GM21423 (cell line): ENCODE measurements around the gene SMIM10L2A.
A peak's percentile ranks its signal among the peaks of the same experiment; 100 is the strongest.
"Not testable (repeated sequence)": the region's sequence is repeated elsewhere in the genome, so short reads cannot be mapped to it uniquely, and the experiment has no call there.

Source experiments
- ATAC-seq: cut with Tn5 transposase; IDR thresholded peaks from one replicate; pipeline ENCODE4 v1.9.1; 2021; ENCODE audit warnings: mild to moderate bottlenecking, moderate library complexity; ENCODE audit not compliant: unreplicated experiment

SMIM10L2A gene

GRCh38 chrX:135421932-135422809, at the start of gene SMIM10L2A:
TSS of gene SMIM10L2A (plus strand) at chrX:135421944. CDS start at chrX:135422132, 188 bp downstream.
- ATAC-seq, result peak; percentile 44

DNA sequence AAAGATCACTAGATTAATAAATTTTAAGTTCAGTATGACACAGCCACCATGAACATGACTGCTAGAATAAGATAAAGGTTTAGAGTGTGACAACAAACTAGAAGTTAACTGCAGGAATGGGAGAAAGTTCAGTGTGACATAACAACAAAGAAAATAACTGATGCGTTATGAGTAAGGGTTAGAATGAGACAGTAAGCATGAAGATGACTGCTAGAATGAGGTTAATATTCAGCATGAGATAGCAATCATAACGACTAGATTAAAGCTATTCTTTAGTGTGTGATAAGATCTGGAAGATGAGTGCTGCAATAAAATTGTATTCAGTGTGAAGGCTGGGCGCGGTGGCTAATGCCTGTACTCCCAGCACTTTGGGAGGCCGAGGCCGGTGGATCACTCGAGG, 48.4 kb upstream of the SMIM10L2A start:
- no peak for ATAC-seq

- no peak for ATAC-seq
These were observed 39.5 kb upstream of the SMIM10L2A start for GRCh38 chrX:135382260-135382659.

GRCh38 chrX:135383249-135383648, 38.5 kb upstream of the SMIM10L2A start:
- ATAC-seq, result no peak

GRCh38 chrX:135384161-135384836, 37.4 kb upstream of the SMIM10L2A start:
- peak; percentile 52 for ATAC-seq

DNA sequence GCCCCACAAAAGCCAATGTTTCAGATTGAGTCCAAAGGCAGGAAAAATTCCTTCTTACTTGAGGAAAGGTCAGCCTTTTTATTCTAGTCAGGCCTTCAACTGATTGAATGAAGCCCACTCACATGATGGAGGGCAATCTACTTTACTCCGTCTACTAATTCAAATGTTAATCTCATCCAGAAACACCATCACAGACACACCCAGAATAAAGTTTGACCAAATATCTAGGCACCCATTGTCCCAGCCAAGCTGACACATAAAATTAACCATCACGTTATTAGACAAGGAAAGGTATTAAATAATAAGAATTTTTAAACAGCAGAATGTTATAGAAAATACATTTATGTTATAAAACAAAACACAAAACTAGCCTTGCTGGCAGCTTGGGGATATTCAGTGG, 32.9 kb upstream of the SMIM10L2A start:
- no peak for ATAC-seq

GRCh38 chrX:135389243-135389642, 32.5 kb upstream of the SMIM10L2A start:
- ATAC-seq, result no peak

DNA sequence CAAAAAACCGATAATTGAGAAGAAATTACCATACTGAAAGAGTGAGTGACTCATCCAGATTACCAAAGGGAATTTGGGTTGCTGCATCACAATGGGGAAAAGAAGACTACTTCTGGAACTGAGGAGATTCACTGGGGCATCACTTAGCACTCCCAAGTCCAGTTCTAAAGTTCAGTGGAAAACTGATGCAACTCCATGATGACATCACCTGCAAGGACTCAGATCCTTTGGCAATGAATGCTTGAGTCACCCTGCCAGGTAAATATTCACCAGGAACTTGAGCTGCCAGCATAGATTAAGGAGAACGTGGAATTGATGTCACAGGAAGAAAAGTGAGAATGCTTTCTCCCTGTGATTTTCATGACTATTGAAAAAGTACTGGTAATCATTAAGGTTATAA, 32.0 kb upstream of the SMIM10L2A start:
- ATAC-seq, result no peak

GRCh38 chrX:135391734-135392133, 30.0 kb upstream of the SMIM10L2A start:
- ATAC-seq, result no peak

DNA sequence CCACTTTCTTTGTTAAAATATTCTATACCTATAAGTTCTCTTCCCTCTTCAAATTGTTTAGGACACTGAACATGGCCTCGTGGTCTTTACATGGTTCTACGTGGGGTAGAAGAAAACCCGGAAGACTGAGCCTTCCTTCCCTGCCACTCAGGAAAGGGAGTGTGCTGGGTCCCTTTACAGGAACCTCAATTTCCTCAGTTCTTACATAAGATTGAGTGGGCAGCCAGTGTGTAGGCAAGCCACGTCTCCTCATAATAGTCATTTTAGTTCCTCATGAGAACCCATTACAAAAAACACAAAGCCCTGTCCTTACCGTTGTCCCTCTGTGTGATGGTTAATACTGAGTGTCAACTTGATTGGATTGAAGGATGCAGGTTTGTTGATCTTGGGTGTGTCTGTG, 28.7 kb upstream of the SMIM10L2A start:
- no peak for ATAC-seq

DNA sequence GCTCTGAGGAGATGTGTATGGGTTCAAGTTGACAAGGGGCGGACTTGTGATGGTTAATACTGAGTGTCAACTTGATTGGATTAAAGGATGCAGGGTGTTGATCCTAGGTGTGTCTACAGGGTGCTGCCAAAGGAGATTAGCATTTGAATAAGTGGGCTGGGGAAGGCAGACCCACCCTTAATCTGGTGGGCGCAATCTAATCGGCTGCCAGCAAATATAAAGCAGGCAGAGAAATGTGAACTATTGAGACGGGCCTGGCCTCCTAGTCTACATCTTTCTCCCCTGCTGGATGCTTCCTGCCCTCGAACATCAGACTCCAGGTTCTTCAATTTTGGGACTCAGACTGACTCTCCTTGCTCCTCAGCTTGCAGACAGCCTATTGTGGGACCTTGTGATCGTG, 26.7 kb upstream of the SMIM10L2A start:
- ATAC-seq, result no peak

- ATAC-seq, result no peak
These were observed 25.6 kb upstream of the SMIM10L2A start for GRCh38 chrX:135396109-135396508.

DNA sequence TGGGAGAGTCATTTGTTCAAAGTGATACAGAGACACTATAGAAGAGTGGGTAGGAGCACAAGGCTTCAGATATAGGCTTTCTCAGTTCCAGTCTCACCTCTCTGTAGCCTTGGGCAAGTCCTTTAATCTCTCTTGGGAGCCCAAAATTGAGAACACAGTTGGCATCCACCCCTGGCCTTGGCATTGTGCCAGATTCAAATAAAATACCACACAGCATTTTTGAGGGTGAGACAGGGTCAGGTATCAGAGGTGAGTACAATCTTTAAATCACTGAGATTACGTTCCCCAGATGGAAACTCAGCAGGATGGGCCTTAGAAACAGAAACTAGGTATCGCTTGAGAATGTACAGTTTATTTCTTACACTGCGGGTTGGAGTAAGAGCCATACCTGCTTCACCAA, 25.2 kb upstream of the SMIM10L2A start:
- ATAC-seq, result no peak

- no peak for ATAC-seq
These were observed 24.1 kb upstream of the SMIM10L2A start for GRCh38 chrX:135397652-135398051.

GRCh38 chrX:135403374-135403773, 18.4 kb upstream of the SMIM10L2A start:
- ATAC-seq, result no peak

- ATAC-seq, result not testable (repeated sequence)
These were observed 15.3 kb upstream of the SMIM10L2A start for GRCh38 chrX:135406428-135406827.

- no peak for ATAC-seq
These were observed 12.9 kb upstream of the SMIM10L2A start for GRCh38 chrX:135408794-135409193.

GRCh38 chrX:135410861-135411627, 10.7 kb upstream of the SMIM10L2A start:
- ATAC-seq, result no peak

DNA sequence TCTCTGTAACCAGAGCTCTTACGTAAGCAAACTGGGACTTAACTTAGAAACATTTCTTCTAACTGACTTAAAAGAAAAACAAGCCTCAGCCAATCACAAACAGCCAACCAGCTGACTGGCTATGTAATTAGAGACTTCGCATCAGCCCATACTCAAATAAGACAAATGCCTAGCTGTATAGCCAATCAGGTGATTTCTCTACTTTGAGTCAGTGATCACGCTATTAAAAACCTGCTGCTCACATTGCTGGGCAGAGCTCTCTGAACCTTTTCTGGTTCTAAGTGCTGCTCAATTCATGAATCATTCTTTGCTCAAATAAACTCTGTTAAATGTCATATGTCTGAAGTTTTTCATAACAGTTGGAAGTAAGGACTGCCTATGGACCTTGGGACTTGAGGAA, 9.9 kb upstream of the SMIM10L2A start:
- ATAC-seq, result no peak

DNA sequence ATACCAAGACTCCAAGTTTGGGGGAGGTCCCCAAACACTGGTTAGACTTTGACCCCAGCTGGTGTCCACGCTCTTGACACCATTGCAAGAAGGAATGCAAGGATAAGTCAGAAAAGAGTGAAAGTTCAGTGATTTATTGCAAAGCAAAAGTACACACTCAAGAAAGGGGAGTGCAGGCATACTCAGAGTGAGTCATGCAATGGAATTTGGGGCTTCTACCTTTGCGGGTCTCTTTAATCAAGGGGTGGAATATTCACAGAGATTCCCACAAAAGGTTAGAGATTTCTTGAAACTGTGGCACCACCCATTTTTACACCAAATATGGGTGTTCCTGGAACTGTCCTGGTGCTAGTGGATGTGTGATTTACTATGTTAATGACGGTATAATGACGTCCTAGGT, 5.2 kb upstream of the SMIM10L2A start:
- no peak for ATAC-seq

DNA sequence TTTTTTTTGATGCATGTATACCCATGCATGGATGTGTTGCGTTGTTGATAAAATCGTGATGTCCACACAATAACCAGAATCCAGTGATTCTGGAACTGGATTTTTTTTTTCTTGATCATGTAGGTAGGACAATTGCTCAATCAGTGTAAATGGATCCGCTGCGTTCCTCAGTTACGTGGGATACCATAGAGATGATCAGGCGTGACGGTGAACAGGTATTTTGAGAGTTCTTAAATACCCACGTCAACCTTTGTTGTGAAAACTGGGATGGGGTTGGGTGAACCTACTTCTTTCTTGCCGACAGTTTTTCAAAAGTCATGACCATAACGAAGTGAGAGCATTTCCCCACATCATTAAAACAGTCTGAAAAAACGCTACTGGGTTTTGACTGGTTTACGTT, 913 bp upstream of the SMIM10L2A start:
- no peak for ATAC-seq
